Endometrium (tissue), 2 donors: ENCODE measurements around the gene CLSTN2.

Experiments
- FAIRE-seq: peaks from 2 replicates; lab custom pipeline; 2012; peaks lifted over from hg19 to GRCh38; lab: Jason Lieb, UNC
- donor health status: control.
- donor health status: control.

Gene CLSTN2

DNA sequence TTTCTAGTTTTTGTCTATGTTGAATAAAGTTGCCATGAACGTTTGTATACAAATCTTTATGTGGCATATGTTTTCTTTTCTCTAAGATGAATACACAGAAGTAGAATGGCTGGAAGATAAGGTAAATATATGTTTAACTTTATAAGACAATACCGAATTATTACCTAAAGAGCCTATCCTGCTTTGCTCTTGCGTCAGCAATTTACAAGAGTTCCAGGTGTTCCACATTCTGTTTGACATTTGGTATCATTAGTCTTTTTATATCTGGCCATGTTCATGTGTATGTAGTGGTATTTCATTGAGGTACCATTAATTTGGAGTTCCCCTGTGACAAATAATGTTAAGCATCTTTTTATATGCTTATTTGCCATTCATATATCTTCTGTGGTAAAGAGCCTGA is 668.8 kb downstream of the CLSTN2 start:
- no peak for FAIRE-seq

DNA sequence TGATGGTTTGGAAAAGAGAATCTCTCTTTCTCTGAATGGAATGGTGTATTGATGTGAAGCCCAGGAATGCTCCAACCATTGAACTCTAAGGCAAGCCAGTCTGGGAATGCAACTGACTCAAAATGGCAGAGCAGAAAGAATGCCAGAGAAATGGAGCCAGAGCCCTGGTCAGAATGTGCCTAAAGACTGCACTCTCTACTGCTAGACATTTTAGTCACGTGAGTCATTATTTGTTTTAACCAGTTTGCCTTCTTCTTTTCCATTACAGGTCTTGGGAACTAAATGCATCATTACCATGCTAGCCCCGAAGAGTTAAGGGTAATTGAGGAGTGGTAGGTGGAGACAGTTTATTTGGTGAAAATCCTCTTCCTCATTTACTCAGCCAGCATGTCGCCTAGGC is 675.6 kb downstream of the CLSTN2 start:
- FAIRE-seq = no peak

DNA sequence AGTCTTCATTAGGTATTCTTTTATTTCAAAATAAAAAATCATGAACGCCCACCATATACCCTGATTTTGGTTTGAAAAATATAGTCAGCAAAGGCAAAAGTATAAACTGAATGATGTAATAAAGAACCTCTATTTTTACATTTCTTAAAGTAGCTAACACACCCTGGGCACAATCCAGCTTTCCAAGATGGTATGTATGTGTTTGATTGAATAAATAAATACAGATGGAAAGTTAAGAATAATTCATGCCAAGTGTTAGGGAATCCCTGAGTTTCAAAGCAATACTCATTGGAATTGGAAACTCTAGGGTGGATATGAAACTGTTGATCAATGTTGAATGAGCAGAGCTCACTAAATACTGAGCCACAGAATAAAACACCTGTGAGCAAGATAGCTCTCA is 679.0 kb downstream of the CLSTN2 start:
- no peak for FAIRE-seq

DNA sequence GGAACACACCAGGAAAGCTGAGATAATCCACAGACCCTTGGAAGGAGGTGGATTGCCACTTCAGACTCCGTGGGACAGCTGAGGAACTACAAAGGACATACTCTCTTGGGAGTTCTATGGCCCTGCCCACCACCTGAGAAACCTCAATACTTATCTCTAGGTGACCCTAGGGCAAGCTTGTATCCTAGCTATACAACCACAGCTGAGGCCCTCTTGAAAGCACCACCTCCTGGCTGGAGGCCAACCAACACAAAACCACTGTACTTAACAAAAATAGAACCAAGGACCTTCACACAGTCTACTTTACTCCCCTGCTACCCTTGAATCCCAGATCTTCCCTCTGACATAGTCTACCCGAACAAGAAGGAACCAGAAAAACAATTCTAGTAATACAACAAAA is 682.1 kb downstream of the CLSTN2 start:
- FAIRE-seq = no peak

DNA sequence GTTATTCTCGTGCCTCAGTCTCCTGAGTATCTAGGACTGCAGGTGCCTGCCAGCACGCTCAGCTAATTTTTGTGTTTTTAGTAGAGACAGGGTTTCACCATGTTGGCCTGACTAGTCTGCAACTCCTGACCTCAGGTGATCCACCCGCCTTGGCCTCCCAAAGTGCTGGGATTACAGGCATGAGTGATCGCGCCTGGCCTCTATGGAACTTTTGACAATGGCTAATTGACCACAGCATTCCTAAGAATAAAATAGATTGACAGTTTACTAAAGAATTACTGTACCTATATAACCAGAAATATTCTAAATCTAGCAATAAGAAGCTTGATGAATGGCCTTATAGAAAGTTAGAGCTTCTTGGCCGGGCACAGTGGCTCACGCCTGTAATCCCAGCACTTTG is 691.9 kb downstream of the CLSTN2 start:
- no peak for FAIRE-seq
